ENCODE data around the gene UMOD. TPM values are rescaled to one million over a fixed set of nuclear protein-coding genes. Genes with fewer than 3 reads are reported as not detected.

Gene UMOD
- not detected in 2 replicates for total RNA-seq

GRCh38 chr16:20352615-20353014, at the start of gene UMOD:
UMOD (minus strand) TSS chr16:20352715; CDS start chr16:20350737, 1,978 bp downstream.

GRCh38 chr16:20327444-20328041, 25.0 kb downstream of the UMOD start, which contains the start of gene GP2:
GP2 (minus strand) TSS chr16:20327513; CDS start chr16:20326431, 1,082 bp downstream.

Other genes with a start within 250 kb of the UMOD start
- not detected in 2 replicates for gene GP2, start 25.2 kb downstream of the UMOD start, total RNA-seq
- not detected in 2 replicates for gene PDILT, start 52.0 kb upstream of the UMOD start, total RNA-seq
- not detected in 2 replicates for gene ACSM5, start 56.8 kb upstream of the UMOD start, total RNA-seq
- gene ACSM2A, start 98.8 kb upstream of the UMOD start, total RNA-seq, result not detected in 2 replicates
- gene ACSM2B, start 223.7 kb upstream of the UMOD start, total RNA-seq, result not detected in 2 replicates

All from nasal cavity respiratory epithelium epithelial cell of viscerocranial mucosa (primary cell).